GM19240 (cell line): ENCODE results near the gene FNDC3B.

Experiments used
- DNase-seq: peaks from one replicate; pipeline ENCODE4 v3.0.0; 2011; ENCODE audit warnings: low spot score; ENCODE audit not compliant: insufficient read length

FNDC3B gene

DNA sequence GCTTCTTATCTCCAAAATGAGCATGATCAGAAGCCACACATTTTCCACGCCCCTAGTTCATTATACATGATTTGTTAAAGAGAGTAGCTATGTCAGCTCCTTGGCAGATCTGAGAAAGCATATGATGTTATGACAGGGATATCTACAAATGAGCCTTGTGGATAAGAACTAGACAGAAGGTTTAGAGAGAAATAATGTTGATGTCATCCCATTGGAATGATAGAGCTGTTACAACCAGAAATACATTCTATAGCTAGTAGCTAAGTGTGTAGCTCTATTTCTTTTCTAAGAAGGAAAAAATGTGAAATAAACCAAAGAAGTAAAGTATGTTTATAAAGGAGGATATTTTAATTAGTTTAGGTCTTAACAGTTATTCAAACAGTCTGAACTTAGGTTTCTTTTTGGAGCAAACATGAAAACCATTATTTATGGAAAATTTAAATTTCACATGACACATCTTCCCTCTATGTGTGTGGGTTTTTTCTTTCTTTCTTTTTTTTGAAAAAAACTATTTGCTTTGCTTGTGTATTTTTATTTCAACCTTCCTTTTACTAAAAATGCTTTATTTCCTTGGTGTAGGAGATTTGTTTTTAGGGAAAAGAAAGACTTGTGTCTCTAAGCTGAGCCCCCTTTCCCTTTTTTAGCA is 241.2 kb downstream of the FNDC3B start:
- DNase-seq, result no peak

DNA sequence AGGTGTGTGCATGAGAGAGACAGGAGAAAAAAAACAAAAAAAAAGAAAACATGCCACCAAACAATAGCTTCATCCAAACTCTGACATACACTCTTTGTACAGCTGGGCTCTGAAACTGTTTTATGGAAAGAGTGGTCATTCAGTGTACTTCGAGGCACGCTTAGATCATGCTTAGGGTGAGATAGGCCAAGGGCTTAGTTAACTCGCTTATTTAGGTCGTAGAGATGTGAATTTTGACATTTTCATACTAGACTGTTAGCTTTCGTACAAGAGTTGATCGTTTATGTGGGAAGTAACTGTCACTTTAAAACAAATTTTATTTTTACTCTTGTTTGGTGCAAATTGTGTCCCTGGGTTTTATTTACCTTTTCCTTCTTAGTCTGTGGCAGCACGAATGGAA is 242.5 kb downstream of the FNDC3B start:
- DNase-seq, result no peak

DNA sequence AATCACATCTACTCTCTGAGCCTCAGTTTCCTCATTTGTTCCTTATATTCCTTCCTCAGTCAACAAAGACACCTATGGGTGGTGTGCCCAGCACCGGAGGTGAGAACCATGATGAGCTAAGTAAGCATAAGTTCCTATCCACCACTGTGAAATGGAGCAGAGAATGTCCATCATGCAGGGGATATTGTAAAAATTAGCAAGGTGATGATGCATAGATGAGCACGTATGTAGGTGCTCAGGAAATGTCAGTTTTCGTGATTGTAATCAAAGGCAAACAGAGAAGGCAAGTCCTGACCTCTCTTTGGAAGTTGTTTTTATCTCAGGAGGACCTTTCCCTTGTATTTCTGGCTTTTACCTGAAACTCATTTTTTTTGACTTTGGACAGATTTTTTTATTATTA is 243.5 kb downstream of the FNDC3B start:
- no peak for DNase-seq

DNA sequence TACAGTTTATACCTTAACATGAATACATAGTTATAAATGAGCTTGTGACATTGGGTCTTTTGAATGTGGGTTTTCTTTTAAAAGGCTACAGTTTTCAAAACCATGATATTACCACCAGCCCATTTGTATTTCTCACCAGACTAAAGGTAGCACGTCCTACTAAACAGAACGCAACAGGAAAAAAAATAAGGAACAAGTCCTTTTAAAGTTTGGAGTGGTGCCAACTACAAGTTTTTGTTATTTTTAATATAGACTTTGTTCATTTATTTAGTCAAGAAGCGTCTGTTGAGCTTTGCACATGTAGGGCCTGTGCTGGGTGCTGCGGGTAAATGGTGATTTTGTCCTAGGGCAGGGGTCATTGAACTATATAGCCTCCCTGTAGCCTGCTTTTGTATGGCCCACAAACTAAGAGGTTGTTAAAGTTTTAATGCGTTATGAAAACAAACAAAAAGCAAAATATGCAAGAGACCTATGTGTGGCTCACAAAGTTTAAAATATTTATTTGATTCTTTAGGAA is 244.5 kb downstream of the FNDC3B start:
- DNase-seq, result no peak

DNA sequence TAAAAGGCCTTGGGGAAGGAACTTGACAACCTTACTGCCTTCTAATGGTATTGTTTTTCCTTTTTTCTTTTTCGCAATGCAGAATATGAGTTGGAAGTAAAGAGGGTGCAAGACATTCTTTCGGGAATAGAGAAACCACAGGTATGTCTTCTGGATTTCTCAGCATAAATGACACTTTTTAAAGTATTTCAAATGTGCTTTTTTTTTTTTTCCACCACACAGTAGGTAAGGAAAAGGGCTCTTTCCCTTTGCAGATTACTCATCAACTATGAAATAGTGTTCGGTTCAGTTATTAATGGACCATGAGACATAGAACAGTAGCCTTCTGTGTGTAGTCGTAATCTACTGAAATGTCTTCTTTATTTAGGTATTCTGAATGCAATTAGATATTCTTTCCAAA is 246.5 kb downstream of the FNDC3B start:
- no peak for DNase-seq

DNA sequence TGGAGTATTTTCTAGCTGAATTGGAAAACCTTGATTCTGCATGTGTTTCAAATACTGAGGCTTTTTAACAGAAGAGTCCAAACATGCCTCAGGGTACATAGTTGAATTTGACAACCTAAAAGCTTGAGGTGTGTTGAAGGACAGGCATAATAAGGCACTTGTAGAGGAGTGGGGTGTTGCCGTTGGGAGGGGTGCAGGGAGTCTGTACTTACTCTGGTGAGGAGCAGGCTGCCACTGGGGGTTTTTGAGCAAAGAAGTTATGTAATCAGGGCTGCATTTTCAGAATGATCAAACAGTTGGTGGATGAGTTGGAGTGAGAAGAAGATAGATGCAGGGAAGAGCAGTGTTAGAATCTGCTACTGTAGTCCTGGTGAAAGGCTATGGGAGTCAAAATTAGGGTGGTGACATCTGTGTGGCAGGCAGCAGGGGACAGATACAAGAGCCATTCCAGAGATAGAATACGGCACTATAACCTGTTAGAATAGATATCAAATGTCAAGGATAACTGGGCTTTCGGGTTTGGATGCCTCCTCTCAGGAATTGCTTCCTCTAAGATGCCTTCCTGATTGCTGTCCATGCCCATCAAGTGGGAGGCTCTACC is 247.3 kb downstream of the FNDC3B start:
- no peak for DNase-seq

DNA sequence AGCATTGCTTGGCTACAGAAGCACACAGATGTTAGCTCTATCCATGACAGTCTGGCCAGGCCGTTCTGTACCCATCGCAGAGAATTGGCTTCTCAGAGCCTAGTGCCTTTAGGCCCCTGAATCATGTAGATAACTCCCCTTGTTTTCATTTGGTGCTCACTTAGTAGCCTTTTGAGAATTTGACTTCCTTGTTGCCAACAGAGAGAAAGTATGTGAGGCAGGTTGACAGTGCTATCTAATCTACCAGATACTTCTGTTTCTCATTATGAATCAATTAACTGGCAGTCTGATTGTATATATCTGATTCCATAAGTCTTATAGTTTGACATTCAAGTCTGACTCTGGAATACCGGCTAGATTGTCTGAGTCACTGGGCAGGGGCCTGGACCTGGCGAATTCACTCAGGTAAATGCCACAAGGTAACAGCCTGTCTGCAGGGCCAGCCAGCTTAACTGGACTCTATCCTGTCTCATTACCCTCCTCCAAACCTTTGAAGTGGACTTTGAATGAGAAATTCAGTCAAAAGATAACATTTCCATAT is 248.6 kb downstream of the FNDC3B start:
- DNase-seq, result no peak

DNA sequence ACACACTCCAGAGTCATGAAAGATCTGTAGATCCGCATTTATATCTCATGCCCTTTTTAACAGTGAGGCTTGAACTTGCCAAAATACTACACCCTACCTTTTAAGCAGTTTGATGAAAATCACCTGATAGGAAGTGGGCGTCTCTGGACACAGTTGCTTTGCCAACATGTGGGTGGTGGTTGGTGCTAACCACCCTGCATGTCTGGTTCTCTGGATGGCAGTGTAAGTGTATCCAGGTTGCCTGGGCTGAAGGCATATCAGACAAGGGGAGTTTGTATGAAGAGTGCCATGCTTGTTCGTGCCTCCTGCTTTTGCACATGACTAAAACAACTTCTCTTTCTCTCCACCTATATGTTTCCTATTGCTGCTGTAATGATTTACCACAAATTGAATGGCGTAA is 249.3 kb downstream of the FNDC3B start:
- DNase-seq, result no peak

DNA sequence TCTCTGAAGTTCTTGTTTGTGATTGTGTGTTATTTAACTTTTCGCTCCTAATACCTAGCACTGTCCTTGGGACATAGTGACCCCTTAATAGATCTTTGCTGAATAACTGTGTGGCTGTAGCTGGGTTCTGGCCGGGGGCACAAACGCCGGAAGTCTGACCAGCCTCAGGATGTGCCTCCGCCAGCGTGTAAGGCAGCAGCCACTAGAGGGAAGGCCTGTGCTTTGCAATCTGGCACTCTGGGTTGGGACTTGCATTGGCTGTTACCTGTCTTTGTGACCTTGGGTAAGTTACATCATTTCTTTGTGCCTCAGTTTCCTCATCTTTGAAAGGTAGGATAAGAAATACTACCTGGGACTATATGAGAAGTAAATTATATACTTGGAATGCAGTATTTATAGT is 250.2 kb downstream of the FNDC3B start:
- peak; percentile 14 for DNase-seq

DNA sequence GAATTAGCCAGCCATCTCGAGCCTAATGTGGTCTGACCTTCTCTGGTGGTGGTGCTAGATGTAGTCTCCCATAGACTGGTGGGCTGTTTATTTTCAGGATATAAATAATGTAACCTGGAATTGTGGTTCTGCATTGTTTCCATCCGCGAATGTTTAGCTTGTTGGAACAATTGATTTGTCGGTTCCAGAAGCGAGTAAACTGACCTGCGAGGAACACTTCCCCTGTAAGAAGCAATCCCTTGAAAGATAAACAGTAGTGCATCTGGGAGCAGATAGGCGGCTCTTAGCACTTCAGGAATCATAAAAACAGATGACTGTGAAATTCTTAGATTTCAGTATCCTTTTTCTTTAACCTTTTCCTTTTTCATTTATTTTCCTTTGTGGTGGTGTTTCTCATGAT is 251.1 kb downstream of the FNDC3B start:
- no peak for DNase-seq

DNA sequence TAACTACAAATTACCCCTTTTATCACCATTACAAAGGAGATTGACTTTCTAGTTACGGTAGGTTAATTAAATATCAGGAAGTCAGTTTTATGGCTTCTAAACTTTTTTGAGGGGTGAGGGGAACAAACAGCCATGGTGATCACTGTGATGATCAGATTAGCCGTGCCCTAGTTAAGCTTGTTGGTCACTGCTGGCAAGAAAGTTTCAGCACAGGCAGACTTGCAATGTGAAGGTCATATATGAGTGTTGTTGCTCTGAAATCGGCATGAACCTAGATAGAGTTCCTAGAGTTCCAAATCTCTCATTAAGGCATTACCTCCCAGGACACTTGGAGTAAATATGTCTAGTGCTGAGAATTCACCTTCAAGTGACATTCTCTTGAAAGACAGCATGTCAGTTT is 252.3 kb downstream of the FNDC3B start:
- no peak for DNase-seq

DNA sequence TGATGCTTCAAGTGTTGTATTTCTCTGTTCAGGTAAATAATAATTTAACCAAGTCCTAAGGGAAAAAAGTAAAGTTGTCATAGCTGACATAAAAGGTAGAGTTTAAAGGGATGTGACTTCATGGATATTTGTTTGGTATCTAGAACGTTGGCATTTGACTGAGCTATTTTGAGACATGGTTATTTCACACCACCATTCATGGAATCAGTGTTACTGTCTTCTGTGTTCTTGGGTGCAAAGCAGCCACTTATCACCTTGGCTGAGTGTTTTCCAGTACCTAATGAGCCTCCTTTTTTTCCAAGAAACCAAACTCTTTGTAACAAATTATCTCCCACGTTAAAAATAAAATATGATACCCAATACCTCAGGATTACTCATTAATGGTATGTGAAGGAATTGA is 253.0 kb downstream of the FNDC3B start:
- DNase-seq, result no peak

DNA sequence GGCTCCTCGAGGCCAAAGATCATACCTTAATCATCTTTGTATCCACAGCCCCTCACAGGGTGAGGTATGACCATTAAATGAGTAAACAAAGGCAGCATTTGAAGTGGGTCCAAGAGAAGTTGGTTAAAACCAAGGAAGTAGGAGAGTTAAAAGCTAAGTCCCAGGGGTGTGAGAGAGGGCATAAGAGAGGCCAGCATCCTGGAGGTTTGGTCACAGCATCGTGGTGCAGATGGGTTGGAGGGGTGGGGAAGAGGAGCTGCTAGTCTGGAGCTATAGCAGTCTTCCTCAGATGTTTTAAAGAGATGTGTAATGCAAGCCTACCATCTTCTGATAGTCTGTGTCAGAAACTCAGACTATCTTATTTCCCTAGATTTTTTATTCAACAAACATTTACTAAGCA is 253.7 kb downstream of the FNDC3B start:
- no peak for DNase-seq

DNA sequence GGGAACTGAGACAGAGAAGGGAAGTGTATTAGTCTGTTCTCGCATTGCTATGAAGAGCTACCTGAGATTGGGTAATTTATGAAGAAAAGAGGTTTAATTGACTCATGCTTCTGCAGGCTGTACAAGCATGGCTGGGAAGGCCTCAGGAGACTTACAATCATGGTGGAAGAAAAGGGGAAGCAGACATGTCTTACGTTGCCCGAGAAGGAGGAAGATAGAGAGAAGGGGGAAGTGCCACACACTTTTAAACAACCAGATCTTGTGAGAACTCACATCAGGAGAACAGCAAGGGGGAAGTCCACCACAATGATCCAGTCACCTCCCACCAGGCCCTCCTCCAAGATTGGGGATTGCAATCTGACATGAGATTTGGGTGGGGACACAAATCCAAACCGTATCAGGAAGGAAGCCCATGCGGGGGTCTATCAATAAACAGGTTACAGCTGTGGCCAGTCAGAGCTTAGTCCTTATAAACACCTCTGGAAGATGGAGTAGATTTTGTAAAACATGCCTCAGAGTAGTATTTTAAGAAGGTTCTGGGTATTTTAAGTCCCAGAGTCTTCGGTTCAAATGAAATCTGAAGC is 254.9 kb downstream of the FNDC3B start:
- DNase-seq, result no peak

DNA sequence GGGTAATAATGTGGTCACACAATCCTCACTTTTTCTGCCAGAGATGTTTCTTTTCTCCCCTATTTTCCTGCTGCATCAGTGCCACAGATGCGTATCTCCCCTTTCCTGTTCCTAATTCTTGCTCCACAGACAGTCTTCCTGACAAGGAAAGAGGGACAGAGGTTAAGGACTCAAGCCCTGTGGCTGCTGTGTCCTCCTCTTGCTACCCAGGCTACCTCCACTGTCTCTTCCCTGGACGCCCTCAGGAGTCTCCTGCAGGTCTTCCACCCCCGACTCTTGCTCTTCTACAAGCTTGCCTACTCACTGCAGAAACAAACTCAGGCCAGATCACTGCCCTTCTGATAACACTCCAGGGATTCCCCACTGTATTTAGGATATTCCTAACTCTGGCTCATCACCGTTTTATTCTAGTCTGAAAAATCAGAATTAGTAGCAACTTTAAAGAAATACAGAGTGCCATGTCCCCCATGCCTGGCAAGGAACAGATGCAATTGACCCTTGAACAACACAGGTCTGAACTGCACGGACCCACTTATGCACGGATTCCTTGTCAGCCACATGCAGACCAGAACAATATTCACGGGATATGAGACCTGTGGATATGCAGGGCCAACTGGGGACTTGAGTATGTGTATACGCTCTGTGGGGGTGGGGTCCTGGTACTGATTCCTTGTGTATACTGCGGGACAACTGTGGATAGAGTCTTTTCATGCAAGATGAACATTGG is 257.0 kb downstream of the FNDC3B start:
- no peak for DNase-seq

DNA sequence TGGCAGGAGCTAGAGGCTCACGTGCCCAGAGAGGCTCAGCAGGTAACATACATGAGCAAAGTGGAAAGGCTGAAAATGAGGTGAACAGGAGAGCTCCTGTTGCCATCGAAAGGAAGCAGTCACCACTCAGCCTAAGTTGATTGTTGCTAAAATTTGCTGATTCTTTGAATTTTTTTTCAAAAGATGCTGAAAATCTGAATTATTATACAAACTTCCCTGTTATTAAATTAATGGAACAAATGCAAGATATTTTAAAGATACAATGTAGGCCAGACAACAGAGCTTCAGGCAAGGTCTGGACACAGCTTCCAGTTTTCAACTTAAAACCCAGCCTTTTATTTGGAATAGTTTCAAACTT is 257.6 kb downstream of the FNDC3B start:
- no peak for DNase-seq

DNA sequence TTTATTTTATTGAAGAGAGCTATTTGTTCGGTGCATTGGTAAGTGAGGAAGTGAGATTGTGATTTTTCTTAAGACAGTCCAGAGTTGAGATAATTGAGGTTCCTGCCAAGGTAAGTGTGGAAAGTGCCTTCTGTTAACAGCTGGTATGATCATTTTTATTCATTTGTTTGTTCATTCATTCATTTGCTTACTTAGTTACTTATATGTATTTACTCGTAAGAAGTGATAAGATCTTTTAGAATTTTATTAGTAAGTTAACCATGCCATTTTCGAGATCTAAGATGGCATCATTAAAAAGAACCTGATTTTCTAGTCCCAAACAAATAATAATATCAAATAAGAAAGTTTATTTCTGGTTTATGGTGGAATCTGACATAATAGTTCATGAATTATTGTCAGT is 258.9 kb downstream of the FNDC3B start:
- DNase-seq, result no peak

DNA sequence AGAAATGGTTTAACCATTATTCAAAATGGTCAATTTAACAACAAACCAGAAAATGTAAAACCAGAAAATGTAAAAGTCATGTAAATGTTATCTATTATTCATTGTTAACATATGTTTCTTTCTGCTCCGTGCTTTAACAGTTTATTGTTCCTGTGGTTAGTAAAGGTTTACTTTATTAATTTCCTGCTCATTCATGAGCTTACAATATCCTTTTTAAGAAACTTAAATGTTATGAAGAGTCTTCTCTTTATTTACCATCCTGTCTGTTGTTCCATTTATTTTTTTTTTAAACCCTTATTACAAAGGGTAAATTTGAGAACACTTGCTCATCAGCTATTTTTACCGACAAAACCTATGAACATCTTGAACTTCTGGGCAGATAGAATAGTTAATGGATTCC is 260.8 kb downstream of the FNDC3B start:
- no peak for DNase-seq

DNA sequence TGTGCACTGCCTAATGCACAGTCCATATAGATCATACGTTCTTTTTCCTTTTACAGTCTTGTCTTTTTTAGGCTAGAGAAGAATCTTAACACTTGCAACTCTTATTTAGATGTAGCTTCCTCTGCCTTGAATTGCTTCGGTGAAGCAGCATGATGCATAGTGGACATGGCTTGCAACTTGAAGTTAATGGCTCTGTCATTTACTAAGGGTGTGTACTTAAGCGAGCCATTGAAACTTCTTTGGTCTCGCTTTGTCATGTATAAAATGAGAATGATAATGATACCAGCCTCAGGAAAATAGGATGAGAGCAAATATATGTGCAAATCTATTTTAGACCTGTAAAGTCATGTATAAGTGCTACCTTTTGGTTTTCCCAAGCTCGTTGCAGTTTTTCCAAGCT is 261.5 kb downstream of the FNDC3B start:
- no peak for DNase-seq

DNA sequence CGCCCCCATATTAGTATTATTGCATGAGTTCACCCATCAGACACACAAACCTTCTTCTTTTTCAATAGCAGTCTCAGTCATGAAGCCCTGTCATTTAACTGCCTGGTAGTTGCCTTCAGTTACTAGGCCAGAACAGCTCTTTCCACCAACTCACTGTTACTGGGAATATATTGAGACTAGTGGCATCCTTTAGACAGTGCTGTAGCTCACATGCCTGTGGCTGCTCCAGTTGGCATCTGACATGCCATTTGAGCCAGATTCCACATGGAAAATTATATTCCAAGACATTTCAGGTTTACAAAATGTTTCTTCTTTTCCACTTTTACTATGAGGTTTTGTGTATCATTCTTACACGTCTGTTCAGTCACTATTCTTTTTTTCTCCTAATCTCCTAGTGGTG is 262.8 kb downstream of the FNDC3B start:
- no peak for DNase-seq

DNA sequence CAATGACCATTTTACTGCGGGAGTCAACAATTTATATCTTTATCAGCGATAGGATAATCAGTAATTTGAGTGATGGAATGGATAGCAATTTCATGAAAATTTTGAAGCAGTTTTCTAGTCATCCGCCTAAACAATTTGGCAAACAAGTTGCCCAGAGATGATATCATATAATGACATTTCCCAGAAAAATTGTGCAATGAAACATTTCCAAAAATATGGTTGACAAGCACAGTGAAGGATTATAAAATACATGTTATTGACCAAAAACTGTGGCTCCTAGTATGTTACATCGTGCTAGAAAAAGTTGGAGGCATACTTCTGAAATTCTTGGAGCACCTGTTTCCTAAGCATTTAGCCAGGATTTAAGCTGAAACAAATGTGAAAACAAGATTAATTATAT is 263.8 kb downstream of the FNDC3B start:
- DNase-seq, result no peak

DNA sequence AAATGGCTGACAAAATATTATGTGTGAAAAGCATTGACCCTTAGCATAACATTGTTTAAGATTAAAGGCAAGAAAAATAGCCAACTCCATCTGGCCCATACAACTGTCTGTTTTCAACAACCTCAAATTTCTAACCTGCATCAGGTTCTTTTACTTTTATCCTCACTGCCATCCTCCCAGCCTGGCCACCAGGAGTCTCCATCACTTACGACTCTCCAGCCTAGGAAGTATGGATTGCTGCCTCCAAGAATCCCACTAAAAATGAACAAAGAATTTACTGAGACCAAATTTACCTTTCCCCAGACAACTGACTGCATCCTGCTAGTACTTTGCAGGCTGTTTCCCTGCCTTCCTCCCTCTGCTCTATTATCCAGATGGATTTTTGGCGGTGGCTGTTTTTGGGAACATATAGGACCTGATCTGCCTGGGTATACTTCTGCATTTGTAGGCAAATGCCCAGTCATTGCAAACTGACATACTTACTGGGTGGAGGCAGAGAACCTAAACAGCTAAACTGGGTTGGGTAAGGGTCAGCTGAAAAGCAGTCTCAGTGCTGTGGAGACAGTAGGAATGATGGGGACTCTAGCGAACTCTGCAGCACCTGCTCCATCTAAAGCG is 264.7 kb downstream of the FNDC3B start:
- DNase-seq, result no peak
